Measurements from ENCODE around the gene AUTS2.

DNA sequence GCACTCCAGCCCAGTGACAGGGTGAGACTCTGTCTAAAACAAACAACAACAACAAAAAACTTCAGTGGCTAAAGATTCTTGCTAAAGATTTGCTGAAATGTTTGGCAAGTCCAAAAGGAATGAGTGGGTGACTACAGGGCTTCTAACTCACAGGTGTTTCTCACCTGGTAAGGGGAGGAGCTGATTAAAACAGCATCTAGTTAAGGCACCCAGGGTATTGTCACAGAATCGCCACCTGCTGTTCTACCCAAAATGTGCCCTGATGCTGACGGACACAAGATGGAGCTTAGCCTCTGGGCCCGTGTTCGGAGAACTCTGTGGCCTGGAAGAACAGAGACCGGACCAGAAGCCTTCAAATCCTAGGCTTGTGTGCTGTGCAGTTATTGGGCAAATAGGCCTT is 1197.7 kb downstream of the AUTS2 start:
- TF ChIP-seq ATF3 (IDR thresholded peaks at IDR 0.05) (no peak), RAD21 (IDR thresholded peaks at IDR 0.05) (no peak), ZBTB33 (IDR thresholded peaks at IDR 0.05) (no peak)
